Pancreas (tissue), 10 donors: ENCODE measurements around the gene NAP1L4. TPM values are rescaled to one million over a fixed set of nuclear protein-coding genes. Genes with fewer than 3 reads are reported as not detected.

ENCODE experiments used
- ATAC-seq, 4 donors: fragments of 200-7000 bp; cut with Tn5 transposase; one replicate each; pipeline versions ENCODE4 v1.8.0 to v1.9.1; 2020; ENCODE audit warnings: mild to moderate bottlenecking in 4 of 4, moderate library complexity in 4 of 4
- DNase-seq, 6 donors: peaks; one replicate each; pipeline ENCODE4 v3.0.0-alpha.2; 2020
- FAIRE-seq: peaks from 2 replicates; lab custom pipeline; 2012; peaks lifted over from hg19 to GRCh38; lab: Jason Lieb, UNC
- H3K27ac ChIP-seq, 4 donors: fragments of 200-600 bp; sonication (generic); 1 replicate in 3 of 4; 2 replicates in 1 of 4; pipeline versions ENCODE4 v1.5.0 to v1.8.0; 2020
- H3K27me3 ChIP-seq, 4 donors: fragments of 200-600 bp; one replicate each; pipeline ENCODE4 v1.8.0; 2021
- H3K36me3 ChIP-seq, 3 donors: fragments of 200-600 bp; sonication (generic) in 1 of 3; one replicate each; pipeline versions ENCODE4 v1.5.0 to v1.8.0; 2020 to 2021
- H3K4me1 ChIP-seq, 3 donors: fragments of 200-600 bp; one replicate each; pipeline ENCODE4 v1.8.0; 2021
- H3K4me3 ChIP-seq, 4 donors: fragments of 200-600 bp; sonication (generic) in 2 of 4; one replicate each; pipeline versions ENCODE4 v1.5.0 to v1.8.0; 2020 to 2021
- H3K9me3 ChIP-seq, 4 donors: fragments of 200-600 bp; one replicate each; pipeline ENCODE4 v1.8.0; 2021
- CTCF ChIP-seq, 4 donors: fragments of 200-600 bp; sonication (generic) in 3 of 4; IDR thresholded peaks; one replicate each; pipeline versions ENCODE4 v1.5.0 to v1.8.0; 2021; ENCODE audit warnings: antibody characterized with exemption in 4 of 4
- WGBS, 2 donors: extraction: QIAGEN DNeasy Blood & Tissue Kit; methylation state at CpG; one replicate each; pipeline ENCODE4 v1.1.7; 2013; 5-methylcytosine and 5-hydroxymethylcytosine counted together
- intact Hi-C, 3 donors: fragments of 100-400 bp; cut with DNase I; formaldehyde crosslinking; loops; one replicate each; pipeline versions ENCODE4 v1.11.1 to v1.14.2; 2022
- polyA plus RNA-seq, 2 donors: library from polyadenylated mRNA; stranded (reverse); fragments of 200-250 nt; gene quantifications; one replicate each; pipeline ENCODE4 v1.2.3, GENCODE V29; 2013
- total RNA-seq, 6 donors: library from RNA; stranded (reverse); fragmentation: NEBNext Ultra II Directional in 4 of 6; extraction: Animal tissue kit (Norgen Biotek cat#: 25700) in 4 of 6; gene quantifications; one replicate each; pipeline versions ENCODE4 v1.2.1 to v1.2.4, GENCODE V29; 2021 to 2023
- donor health status: healthy with polysubstance abuse.
- donor health status: DM: no; HTN: no; CAD: no; lungs with moderate emphysema.
- donor health status: DM: no; HTN: no; CAD: no.
- donor health status: control.
- donor health status: control.
- donor health status: Bipolar disorder and iron deficiency.
- donor health status: DM: yes; HTN: yes; CAD: no.
- donor health status: DM: no; HTN: no; CAD: no.
- donor health status: DM: no; HTN: no; CAD: no.
- donor health status: DM: yes; HTN: yes; CAD: no.

The NAP1L4 gene
- total and polyA plus RNA-seq, 8 donors: 29.3 to 67.4 (median 41.0) TPM

- peaks cover 7 to 66% (median 21%) of the 10 kb centered on the region in 3 donors for H3K36me3 ChIP-seq
- 94 to 95% methylated on average over 11 of the region's 11 CpGs for WGBS, 2 donors
- DNase-seq (peak in 1 of 6 donors; percentile 28), ATAC-seq (no peak), FAIRE-seq (no peak)
- H3K4me1 ChIP-seq: peaks cover 0 to 13% (median 0%) of the 10 kb centered on the region in 3 donors
- TF ChIP-seq CTCF (IDR thresholded peaks at IDR 0.05): no peak
- intact Hi-C loops: no loop called here
- H3K27me3 ChIP-seq: no peaks in the 10 kb centered on the region
- no peaks in the 10 kb centered on the region for H3K9me3 ChIP-seq
- no peak overlapping the region for H3K27ac ChIP-seq
- no peak overlapping the region for H3K4me3 ChIP-seq
Measured at GRCh38 chr11:3016861-3017260, 24.7 kb upstream of the NAP1L4 start.

- intact Hi-C loops: no loop called here
Measured at GRCh38 chr11:3015796-3016195, 23.7 kb upstream of the NAP1L4 start.

GRCh38 chr11:3014943-3015342 is 22.8 kb upstream of the NAP1L4 start:
- peaks cover 7 to 75% (median 25%) of the 10 kb centered on the region in 3 donors for H3K36me3 ChIP-seq
- ATAC-seq (no peak), DNase-seq (peak in 1 of 6 donors; percentile 42), FAIRE-seq (no peak)
- intact Hi-C loops: no loop called here
- H3K27ac ChIP-seq: no peak overlapping the region
- no peak overlapping the region for H3K4me3 ChIP-seq
- H3K27me3 ChIP-seq: no peaks in the 10 kb centered on the region
- WGBS, 2 donors: 80 to 85% methylated on average over 4 of the region's 4 CpGs
- H3K9me3 ChIP-seq: no peaks in the 10 kb centered on the region
- no peaks in the 10 kb centered on the region for H3K4me1 ChIP-seq
- no peak for TF ChIP-seq CTCF (IDR thresholded peaks at IDR 0.05)

More at GRCh38 chr11:3015796-3016195, 23.7 kb upstream of the NAP1L4 start:
- DNase-seq: peak in 1 of 6 donors; percentile 17
- Histone ChIP-seq H3K27ac (no peak overlapping the region), H3K9me3 (no peaks in the 10 kb centered on the region), H3K27me3 (no peaks in the 10 kb centered on the region), H3K4me3 (no peak overlapping the region), H3K4me1 (peaks cover 0 to 4% (median 0%) of the 10 kb centered on the region in 3 donors), H3K36me3 (peaks cover 7 to 74% (median 25%) of the 10 kb centered on the region in 3 donors)
- TF ChIP-seq CTCF (IDR thresholded peaks at IDR 0.05): no peak
- FAIRE-seq: no peak
- 87 to 94% methylated on average over 10 of the region's 10 CpGs for WGBS, 2 donors
- no peak for ATAC-seq

GRCh38 chr11:3014057-3014938 is 22.2 kb upstream of the NAP1L4 start:
- no peak for TF ChIP-seq CTCF (IDR thresholded peaks at IDR 0.05)
- H3K4me3 ChIP-seq: no peak overlapping the region
- intact Hi-C loops: no loop called here
- H3K4me1 ChIP-seq: no peaks in the 10 kb centered on the region
- no peak for FAIRE-seq
- WGBS, 2 donors: 85 to 86% methylated on average over 16 of the region's 16 CpGs
- no peaks in the 10 kb centered on the region for H3K9me3 ChIP-seq
- H3K27ac ChIP-seq: no peak overlapping the region
- peaks cover 7 to 77% (median 25%) of the 10 kb centered on the region in 3 donors for H3K36me3 ChIP-seq
- no peaks in the 10 kb centered on the region for H3K27me3 ChIP-seq
- ATAC-seq: peak in 1 of 4 donors; percentile 41
- peak in 1 of 6 donors; percentile 19 for DNase-seq
